ENCODE data around the gene POLR2F.

POLR2F gene

GRCh38 chr22:37982938-37983859 is 29.7 kb downstream of the POLR2F start:
- DNase-seq, result no peak

DNA sequence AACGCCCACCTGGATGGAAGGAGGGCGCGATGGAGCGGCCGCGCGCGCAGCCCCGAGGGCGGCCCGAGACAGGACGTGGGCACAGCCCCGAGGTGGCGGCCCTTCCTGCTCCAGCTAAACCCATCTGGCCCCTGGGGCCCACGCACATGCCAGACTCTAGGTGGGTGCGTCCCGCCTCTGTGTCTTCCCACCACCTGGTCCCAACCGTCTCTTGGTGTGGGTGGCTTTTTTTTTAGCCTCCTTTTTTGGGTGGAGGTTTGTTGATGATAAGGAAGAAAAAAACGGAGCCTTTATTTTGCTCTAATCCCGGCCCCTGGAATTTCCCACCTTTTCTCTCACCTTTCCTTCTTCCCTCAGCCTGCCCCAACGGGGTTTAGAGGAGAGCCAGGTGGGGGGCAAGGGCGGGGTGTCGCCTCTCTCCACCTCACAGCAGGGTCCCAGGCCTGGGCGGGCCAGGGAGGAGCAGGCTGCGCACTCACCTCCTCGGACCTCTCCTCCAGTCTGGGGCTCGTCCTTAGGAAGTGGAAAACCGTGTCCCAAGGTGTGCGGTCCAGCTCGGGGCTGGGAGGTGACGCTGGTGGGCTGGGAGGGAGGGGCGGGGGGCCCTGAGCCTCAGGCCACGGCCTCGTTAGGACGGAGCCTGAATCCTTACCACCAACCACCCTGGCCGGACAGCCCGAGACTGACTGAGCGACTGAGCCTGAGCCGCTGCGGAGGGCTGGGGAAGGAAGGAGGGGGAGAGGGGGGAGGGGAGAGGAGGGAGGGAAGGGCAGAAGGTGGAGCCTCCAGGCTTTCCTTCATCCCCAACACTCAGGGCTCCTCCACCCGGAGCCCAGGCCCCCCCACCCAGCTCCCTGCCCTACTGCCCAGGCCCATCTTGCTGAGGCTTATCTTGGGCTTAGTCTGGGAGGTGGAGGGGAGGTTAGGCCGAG is 30.6 kb downstream of the POLR2F start, which contains the start of gene SOX10:
Gene SOX10, minus strand, starts transcription at position 696 of the 932 bp plus-strand sequence. CDS start 771 bp downstream, outside the sequence.
- no peak for DNase-seq

DNA sequence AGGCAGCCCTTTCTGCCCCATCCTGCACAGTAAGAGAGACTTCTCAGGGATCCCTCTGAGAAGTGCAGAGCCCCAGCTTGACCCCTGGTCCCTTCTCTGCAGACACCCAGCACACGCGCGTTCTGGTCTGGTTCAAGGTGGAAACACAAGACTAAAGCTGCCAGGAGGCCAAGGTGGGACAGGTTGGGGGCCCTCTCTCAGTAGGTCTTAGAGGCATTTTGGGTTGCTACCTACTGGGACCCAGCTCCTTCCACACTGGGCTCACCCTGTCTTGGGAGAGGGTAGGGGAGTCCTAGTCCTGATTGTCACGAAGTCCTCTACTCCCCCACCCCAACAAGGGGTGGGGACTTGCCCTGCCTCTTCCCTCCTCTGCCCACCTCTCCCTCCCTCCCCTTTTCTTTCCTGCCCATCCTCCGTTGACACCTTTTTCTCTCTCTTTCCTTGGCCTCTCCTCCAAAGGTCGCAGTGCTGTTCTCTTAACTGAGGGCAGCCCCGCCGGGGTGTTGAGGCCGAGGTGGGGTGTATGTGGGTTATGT is 31.6 kb downstream of the POLR2F start:
- DNase-seq, result no peak

GRCh38 chr22:37985751-37986281 is 32.3 kb downstream of the POLR2F start:
- no peak for DNase-seq

DNA sequence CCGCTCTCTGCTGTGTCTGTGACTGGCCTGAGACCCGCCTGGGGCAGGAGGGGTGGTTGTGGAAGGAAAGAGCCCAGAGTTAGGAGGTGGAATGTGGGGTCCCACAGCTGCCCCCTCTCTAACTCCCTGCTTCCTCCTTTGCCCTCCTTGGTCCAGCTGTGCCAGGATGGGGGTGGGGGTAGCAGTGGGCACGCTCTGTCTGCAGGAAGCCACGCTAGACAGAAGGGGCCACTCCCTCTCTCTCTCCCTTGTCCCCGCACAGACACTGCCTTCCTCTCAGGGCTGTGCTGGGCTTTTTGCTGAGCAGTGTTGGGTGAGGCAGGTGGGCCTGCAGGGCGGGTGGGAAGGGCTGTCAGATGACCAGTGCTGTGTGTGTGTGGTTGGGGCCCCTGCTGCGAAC is 32.9 kb downstream of the POLR2F start:
- no peak for DNase-seq

GRCh38 chr22:37989146-37990045 is 35.9 kb downstream of the POLR2F start:
- DNase-seq, result no peak

- no peak for DNase-seq
Observed at GRCh38 chr22:37990301-37990700, 36.8 kb downstream of the POLR2F start.

- DNase-seq, result no peak
Observed at GRCh38 chr22:37990862-37991261, 37.4 kb downstream of the POLR2F start.

GRCh38 chr22:37991731-37992442 is 38.4 kb downstream of the POLR2F start:
- DNase-seq, result no peak

DNA sequence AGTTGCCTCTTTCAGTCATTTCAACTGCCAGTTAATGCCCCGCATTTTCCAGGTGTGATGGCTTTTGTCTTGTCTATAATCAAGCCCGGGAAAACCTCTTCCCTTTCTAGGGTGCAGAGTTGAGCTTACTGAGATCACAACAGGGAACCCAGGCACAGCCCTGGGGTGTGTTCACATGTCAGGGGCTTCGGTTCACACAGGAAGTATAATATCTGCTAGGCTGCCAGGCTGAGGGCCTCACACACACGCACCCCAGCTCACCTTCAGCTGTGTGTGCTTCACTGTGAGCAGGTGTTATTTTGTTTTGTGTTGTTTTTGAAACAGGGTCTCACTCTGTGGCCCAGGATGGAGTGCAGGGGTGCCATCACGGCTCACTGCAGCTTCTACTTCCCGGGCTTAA is 40.5 kb downstream of the POLR2F start:
- no peak for DNase-seq

GRCh38 chr22:37994982-37995381 is 41.5 kb downstream of the POLR2F start:
- no peak for DNase-seq

GRCh38 chr22:37995460-37995859 is 42.0 kb downstream of the POLR2F start:
- no peak for DNase-seq

GRCh38 chr22:37996079-37996478 is 42.6 kb downstream of the POLR2F start:
- DNase-seq, result no peak

DNA sequence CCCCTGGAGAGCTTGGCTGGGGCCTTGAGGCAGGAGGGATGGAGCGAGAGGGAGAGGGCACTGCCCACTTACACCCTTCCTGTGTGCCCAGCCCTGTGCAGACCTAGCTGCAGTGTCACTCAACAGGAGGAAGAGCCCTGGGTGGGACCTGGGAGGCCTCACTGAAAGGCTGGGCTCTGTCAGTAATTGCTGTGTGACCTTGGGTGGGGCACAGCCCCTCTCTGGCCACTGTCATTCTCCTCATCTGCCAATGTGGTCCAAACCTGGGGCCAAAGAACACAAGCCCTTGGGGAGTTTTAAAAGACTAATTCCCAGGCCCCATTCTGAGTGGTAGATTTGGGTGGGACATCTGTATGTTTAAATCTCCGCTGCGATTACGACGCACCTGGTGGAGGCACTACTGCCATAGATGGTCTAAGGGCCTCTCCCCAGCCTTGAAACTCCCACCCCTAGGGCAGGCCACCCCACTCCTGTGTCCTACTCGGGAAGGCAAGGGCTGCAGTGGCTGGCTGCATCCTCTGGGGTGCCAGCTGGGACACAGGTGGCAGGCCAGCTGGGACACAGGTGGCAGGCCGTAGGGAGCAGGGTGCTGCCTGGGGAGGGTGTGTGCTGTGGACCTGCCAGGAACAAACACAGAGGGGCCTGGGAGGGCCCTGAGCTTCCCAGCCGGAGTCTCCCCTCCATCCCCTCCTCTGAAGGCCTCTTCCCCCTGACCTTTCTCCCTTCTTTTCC is 43.2 kb downstream of the POLR2F start:
- DNase-seq, result no peak

DNA sequence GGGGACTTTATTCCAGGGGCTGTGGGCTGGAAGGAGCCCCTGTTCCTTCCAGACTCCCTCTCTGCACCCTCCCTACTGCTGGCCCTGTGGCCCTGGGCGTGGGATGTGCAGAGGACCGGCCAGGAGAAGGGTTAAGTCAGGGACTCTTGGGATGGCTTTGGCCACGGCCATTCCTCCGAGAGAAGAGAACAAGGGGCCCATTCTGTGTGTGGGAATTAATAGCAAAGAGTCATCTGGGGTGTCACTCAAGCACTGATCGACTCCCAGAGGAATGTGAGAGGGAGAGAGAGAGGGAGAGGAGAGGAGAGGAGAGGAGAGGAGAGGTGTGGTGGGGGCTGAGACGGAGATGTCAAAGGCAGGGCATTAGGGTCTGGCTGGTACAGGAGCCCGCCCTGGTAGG is 45.0 kb downstream of the POLR2F start:
- DNase-seq, result no peak

DNA sequence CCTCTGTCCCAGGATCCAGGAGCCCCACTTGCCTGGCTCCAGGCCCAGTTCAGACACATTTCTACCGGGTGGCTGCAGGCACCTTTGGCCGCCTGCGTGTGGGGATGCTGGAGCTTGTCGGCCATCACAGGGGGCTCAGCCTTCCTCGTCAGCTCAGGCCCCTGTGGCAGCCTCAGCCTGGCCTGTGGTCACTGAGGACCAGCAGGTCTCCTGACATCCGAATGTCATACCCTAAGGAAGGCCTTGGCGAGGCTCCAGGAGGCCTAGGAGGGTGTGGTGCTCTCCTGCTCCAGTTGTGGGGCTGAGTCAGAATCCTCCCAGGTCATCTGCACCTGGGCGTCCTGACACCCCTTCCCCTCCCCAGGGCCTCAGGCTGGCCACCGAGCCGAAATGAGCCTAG is 45.7 kb downstream of the POLR2F start:
- DNase-seq, result no peak

GRCh38 chr22:37999640-38000272 is 46.3 kb downstream of the POLR2F start:
- DNase-seq, result no peak

DNA sequence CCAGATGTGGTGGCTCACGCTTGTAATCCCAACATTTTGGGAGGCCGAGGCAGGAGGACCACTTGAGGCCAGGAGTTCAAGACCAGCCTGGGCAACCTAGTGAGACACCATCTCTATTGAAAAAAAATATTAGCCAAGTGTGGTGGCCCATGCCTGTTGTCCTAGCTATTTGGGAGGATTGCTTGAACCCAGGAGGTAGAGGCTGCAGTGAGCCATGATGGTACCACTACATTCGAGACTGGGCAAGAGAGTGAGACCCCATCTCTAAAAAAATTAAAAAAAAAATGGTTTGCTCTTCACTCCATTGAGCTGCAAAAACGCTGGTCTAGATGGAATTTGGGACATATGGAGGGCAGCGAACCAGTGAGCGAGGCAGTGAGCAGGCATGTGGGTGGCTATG is 52.4 kb downstream of the POLR2F start:
- no peak for DNase-seq

DNA sequence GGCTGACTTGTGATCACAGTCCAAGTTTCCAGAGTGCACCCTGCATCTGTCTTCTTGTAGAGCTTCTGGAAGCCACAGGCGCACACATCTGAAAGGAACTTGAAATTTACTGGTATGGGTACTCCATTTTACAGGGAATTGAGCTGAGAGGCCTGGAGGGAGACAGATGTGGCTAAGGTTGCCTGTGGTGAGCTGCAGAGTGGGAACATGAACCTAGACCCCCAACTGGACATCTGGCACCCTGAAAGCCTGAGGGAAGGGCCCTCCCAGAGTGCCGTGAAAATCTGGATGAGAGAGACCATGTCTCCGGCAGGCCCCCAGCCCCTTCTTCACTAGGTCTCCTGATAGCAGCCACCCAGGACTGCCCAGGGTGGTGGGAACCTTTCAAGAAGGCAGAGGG is 53.4 kb downstream of the POLR2F start:
- no peak for DNase-seq

DNA sequence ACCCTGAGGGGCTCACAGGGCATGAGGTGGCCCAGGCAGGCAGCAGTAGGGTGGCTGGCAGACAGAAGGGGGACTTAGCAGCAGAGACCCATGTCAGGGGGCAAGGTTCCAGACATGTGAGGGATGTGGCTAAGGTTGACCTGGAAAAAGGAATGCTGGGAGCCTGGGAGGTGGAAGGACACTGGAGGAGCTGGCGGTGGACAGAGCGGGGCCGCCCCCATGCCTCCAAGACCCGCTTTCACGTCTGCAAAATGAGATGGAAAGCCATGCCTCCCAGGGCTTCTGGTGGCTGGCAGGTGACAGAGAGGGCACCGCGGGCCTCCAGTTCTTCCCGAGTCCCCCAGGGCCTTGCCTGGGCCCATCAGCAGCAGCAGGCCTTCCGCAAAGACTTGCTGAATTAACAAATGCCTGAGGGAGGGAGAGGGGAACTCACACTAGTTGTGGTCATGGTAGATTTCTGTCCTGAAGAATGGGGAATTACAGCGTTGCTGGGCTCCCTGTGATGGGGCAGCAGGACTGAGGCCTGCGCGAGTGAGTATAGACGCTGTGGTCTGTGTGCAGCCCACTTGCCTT is 53.9 kb downstream of the POLR2F start:
- DNase-seq, result no peak
